ENCODE data around the gene BLVRB. TPM values are rescaled to one million over a fixed set of nuclear protein-coding genes. Genes with fewer than 3 reads are reported as not detected.

Gene BLVRB
- total RNA-seq, 4 donors from 2014 or later: 159 to 223 (median 194) TPM

DNA sequence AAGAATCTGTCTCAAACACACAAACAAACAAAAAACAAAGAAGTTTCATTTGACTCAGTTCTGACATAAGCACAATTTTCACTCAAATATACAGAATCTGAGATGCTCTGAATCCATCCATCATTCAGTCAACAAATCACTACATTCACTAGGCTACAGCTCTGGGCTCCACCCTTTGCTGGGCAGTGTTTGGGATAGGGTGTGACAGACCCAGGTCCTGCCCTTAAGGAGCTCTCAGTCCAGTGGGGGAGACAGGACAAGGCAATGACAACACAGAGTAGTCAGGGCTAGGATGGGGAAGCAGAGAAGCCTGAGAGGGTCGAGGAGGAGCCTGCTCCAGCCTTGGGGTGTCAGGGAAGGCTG is 46.5 kb upstream of the BLVRB start:
- Histone ChIP-seq H3K36me3 (peaks cover 0 to 12% (median 0%) of the 10 kb centered on the region in 4 donors), H3K9me3 (no peaks in the 10 kb centered on the region), H3K4me3 (no peak overlapping the region), H3K4me1 (peaks cover 4 to 13% (median 12%) of the 10 kb centered on the region in 4 donors), H3K27me3 (peaks cover 0 to 41% (median 5%) of the 10 kb centered on the region in 4 donors), H3K27ac (replicated peaks in 1 of 4) (no peak overlapping the region)
- DNase-seq (ENCODE audit: extremely low spot score): no peak
- WGBS: 67% methylated on average over 1 of the region's 1 CpG
- intact Hi-C loops (cut with DNase I): no loop called here
- TF ChIP-seq EP300 (IDR thresholded peaks at IDR 0.05): no peak
- TF ChIP-seq POLR2A (IDR thresholded peaks at IDR 0.05; ENCODE audit: low read depth): no peak
- no peak for TF ChIP-seq POLR2AphosphoS5 (IDR thresholded peaks at IDR 0.05)
- TF ChIP-seq, protein P1, sequence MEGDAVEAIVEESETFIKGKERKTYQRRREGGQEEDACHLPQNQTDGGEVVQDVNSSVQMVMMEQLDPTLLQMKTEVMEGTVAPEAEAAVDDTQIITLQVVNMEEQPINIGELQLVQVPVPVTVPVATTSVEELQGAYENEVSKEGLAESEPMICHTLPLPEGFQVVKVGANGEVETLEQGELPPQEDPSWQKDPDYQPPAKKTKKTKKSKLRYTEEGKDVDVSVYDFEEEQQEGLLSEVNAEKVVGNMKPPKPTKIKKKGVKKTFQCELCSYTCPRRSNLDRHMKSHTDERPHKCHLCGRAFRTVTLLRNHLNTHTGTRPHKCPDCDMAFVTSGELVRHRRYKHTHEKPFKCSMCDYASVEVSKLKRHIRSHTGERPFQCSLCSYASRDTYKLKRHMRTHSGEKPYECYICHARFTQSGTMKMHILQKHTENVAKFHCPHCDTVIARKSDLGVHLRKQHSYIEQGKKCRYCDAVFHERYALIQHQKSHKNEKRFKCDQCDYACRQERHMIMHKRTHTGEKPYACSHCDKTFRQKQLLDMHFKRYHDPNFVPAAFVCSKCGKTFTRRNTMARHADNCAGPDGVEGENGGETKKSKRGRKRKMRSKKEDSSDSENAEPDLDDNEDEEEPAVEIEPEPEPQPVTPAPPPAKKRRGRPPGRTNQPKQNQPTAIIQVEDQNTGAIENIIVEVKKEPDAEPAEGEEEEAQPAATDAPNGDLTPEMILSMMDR (IDR thresholded peaks at IDR 0.05): no peak

DNA sequence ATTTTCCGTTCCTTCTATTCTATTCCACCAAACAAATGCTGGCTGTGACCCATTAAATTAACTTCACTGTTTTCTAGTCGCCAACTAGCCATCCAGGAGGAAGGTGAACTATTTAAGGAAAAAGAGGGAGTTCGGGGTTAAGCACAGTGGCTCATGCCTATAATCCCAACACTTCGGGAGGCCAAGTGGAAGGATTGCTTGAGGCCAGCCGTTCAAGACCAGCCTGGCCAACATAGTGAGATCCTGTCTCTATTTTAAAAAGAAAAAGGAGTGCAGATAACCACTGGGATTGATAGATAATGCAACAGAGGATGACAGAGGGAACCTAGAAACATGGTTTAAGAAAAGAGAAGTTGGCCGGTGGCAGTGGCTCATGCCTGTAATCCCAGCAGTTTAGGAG is 45.9 kb upstream of the BLVRB start:
- intact Hi-C loops (cut with DNase I): no loop called here
- Histone ChIP-seq H3K27ac (replicated peaks in 1 of 4) (no peak overlapping the region), H3K9me3 (no peaks in the 10 kb centered on the region), H3K4me1 (peaks cover 4 to 13% (median 12%) of the 10 kb centered on the region in 4 donors), H3K27me3 (peaks cover 0 to 41% (median 5%) of the 10 kb centered on the region in 4 donors), H3K4me3 (no peak overlapping the region), H3K36me3 (peaks cover 0 to 9% (median 0%) of the 10 kb centered on the region in 4 donors)
- TF ChIP-seq POLR2AphosphoS5 (IDR thresholded peaks at IDR 0.05): no peak
- no peak for TF ChIP-seq EP300 (IDR thresholded peaks at IDR 0.05)
- TF ChIP-seq, protein P1 (IDR thresholded peaks at IDR 0.05): no peak
- TF ChIP-seq POLR2A (IDR thresholded peaks at IDR 0.05; ENCODE audit: low read depth): no peak
- DNase-seq (ENCODE audit: extremely low spot score): no peak
- WGBS: 95% methylated on average over 6 of the region's 6 CpGs

DNA sequence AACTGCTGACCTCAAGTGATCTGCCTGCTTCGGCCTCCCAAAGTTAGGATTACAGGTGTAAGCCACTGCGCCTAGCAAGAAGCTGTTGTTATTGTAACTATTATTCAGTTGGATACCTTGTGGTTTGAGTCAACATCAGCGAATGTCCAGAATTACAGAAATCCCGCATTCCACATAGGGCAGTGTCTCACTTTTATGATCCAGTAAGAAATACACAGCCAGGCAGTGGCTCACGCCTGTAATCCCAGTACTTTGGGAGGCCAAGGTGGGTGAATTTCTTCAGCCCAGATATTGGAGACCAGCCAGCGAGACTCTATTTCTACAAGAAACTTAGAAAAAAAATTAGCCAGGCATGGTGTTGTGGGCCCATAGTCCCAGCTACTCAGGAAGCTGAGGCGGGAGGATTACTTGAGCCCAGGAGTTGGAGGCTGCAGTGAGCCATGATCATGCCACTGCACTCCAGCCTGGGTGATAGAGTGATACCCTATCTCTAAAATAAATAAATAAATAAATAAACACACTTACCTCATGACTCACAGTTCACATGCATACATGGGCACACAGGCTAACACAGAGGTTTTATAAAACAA is 45.1 kb upstream of the BLVRB start:
- TF ChIP-seq POLR2A (IDR thresholded peaks at IDR 0.05; ENCODE audit: low read depth) (no peak), POLR2AphosphoS5 (IDR thresholded peaks at IDR 0.05) (no peak), EP300 (IDR thresholded peaks at IDR 0.05) (no peak)
- TF ChIP-seq, protein P1 (IDR thresholded peaks at IDR 0.05): no peak
- no peak for DNase-seq (ENCODE audit: extremely low spot score)
- Histone ChIP-seq H3K27ac (replicated peaks in 1 of 4) (no peak overlapping the region), H3K4me1 (peaks cover 4 to 13% (median 12%) of the 10 kb centered on the region in 4 donors), H3K36me3 (peaks cover 0 to 9% (median 0%) of the 10 kb centered on the region in 4 donors), H3K4me3 (no peak overlapping the region), H3K27me3 (peaks cover 0 to 41% (median 5%) of the 10 kb centered on the region in 4 donors), H3K9me3 (no peaks in the 10 kb centered on the region)
- WGBS: 94% methylated on average over 7 of the region's 7 CpGs
- intact Hi-C loops (cut with DNase I): no loop called here

DNA sequence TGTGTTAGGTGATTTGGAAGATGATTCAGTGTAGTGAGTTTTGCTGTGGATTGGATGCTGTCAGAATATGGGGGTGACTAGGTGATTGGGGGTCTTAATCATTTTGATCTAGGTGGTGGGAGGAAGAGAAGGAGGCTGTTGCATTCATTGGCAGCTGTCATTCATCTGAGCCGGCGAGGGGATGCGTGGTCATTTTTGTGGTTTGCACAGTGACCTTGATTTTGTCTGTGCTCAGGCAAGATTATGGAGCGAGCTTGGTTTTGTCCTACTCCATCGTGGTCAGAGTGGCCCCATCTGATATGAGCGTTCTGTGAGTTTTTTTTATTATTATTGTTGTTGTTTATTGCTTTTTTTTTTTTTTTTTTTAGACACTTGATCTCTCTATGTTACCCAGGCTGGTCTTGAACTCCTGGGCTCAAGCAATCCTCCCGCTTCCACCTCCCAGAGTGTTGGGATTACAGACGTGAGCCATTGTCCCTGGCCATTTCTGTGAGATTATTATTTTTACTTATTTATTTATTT is 43.3 kb upstream of the BLVRB start:
- TF ChIP-seq EP300 (IDR thresholded peaks at IDR 0.05) (no peak), POLR2AphosphoS5 (IDR thresholded peaks at IDR 0.05) (no peak), POLR2A (IDR thresholded peaks at IDR 0.05; ENCODE audit: low read depth) (no peak)
- TF ChIP-seq, protein P1 (IDR thresholded peaks at IDR 0.05): no peak
- H3K4me3 ChIP-seq: no peak overlapping the region
- 90% methylated on average over 8 of the region's 8 CpGs for WGBS

More for the DNA sequence above, 43.3 kb upstream of the BLVRB start:
- DNase-seq (ENCODE audit: extremely low spot score): no peak
- Histone ChIP-seq H3K27me3 (peaks cover 0 to 24% (median 5%) of the 10 kb centered on the region in 4 donors), H3K4me1 (peaks cover 4 to 13% (median 12%) of the 10 kb centered on the region in 4 donors), H3K27ac (replicated peaks in 1 of 4) (no peak overlapping the region), H3K36me3 (peaks cover 0 to 7% (median 0%) of the 10 kb centered on the region in 4 donors), H3K9me3 (no peaks in the 10 kb centered on the region)
- intact Hi-C loops (cut with DNase I): no loop called here

Data from esophagus muscularis mucosa (tissue), 4 donors.